GM23338 (cell line): ENCODE results near the gene DNAH10. TPM values are rescaled to one million over a fixed set of nuclear protein-coding genes. Genes with fewer than 3 reads are reported as not detected.

ENCODE experiments used
- ATAC-seq: fragments of 200-7000 bp; cut with Tn5 transposase; 3 replicates; pipeline ENCODE4 v1.9.1; 2020
- DNase-seq: peaks from one replicate; pipeline ENCODE4 v3.0.0-alpha.2; 2015; ENCODE audit warnings: low spot score
- H2AFZ ChIP-seq: fragments of 200-600 bp; sonication (generic); 2 replicates; pipeline ENCODE4 v1.8.0; 2016; ENCODE audit warnings: antibody characterized with exemption, mild to moderate bottlenecking, moderate library complexity
- H3F3A ChIP-seq: fragments of 200-600 bp; sonication (generic); replicated peaks from 2 replicates; pipeline ENCODE4 v1.8.0; 2017; ENCODE audit warnings: antibody characterized with exemption, mixed run types, low read depth
- H3K27ac ChIP-seq: fragments of 200-600 bp; sonication (generic); 2 replicates; pipeline ENCODE4 v1.6.1; 2016; ENCODE audit warnings: low read depth
- H3K27me3 ChIP-seq: fragments of 200-600 bp; sonication (generic); 2 replicates; pipeline ENCODE4 v1.8.0; 2016; ENCODE audit warnings: mild to moderate bottlenecking, mixed run types, moderate library complexity; ENCODE audit not compliant: insufficient read depth
- H3K36me3 ChIP-seq: fragments of 200-600 bp; sonication (generic); 2 replicates; pipeline ENCODE4 v1.8.0; 2016; ENCODE audit warnings: mild to moderate bottlenecking; ENCODE audit not compliant: insufficient read depth
- H3K4me1 ChIP-seq: fragments of 200-600 bp; sonication (generic); 2 replicates; pipeline ENCODE4 v1.8.0; 2016; ENCODE audit warnings: mild to moderate bottlenecking, moderate library complexity; ENCODE audit not compliant: insufficient read depth
- H3K4me2 ChIP-seq: fragments of 200-600 bp; sonication (generic); 2 replicates; pipeline ENCODE4 v1.7.1; 2017; ENCODE audit warnings: mixed run types
- H3K4me3 ChIP-seq: fragments of 200-600 bp; sonication (generic); 2 replicates; pipeline ENCODE4 v1.6.1; 2016; ENCODE audit warnings: mixed run types
- H3K79me2 ChIP-seq: fragments of 200-600 bp; sonication (generic); replicated peaks from 2 replicates; pipeline ENCODE4 v1.8.0; 2017; ENCODE audit warnings: mild to moderate bottlenecking; ENCODE audit not compliant: insufficient read depth
- H3K9me2 ChIP-seq: fragments of 200-600 bp; sonication (generic); 2 replicates; pipeline ENCODE4 v1.8.0; 2017; ENCODE audit not compliant: insufficient read depth
- H4K20me1 ChIP-seq: fragments of 200-600 bp; sonication (generic); replicated peaks from 2 replicates; pipeline ENCODE4 v1.8.0; 2017; ENCODE audit warnings: mild to moderate bottlenecking; ENCODE audit not compliant: insufficient read depth
- H3K27ac Mint-ChIP-seq: 2 replicates; pipeline ENCODE4 v1.8.0; 2020; ENCODE audit warnings: inconsistent platforms, mild to moderate bottlenecking, moderate library complexity, mixed read lengths
- H3K27me3 Mint-ChIP-seq: 3 replicates; pipeline ENCODE4 v1.8.0; 2022; ENCODE audit warnings: low read depth, mild to moderate bottlenecking, moderate library complexity, mixed read lengths, inconsistent platforms; ENCODE audit not compliant: insufficient read depth, poor library complexity
- H3K36me3 Mint-ChIP-seq: 3 replicates; pipeline ENCODE4 v1.8.0; 2021; ENCODE audit warnings: low read depth, mild to moderate bottlenecking, inconsistent platforms, moderate library complexity, mixed read lengths
- H3K4me1 Mint-ChIP-seq: 3 replicates; pipeline ENCODE4 v1.8.0; 2020; ENCODE audit warnings: mild to moderate bottlenecking, inconsistent platforms, mixed read lengths
- H3K4me3 Mint-ChIP-seq: 3 replicates; pipeline ENCODE4 v1.8.0; 2021; ENCODE audit warnings: moderate library complexity, mild to moderate bottlenecking, inconsistent platforms, mixed read lengths
- H3K9me3 Mint-ChIP-seq: 3 replicates; pipeline ENCODE4 v1.8.0; 2020; ENCODE audit warnings: moderate library complexity, mild to moderate bottlenecking, inconsistent platforms, mixed read lengths
- CREB1 ChIP-seq: fragments of 250-450 bp; sonication (Bioruptor Pico); IDR thresholded peaks from 2 replicates; pipeline ENCODE4 v1.5.0; 2020; ENCODE audit warnings: low read depth, mild to moderate bottlenecking, moderate library complexity
- EZH2 ChIP-seq: fragments of 200-600 bp; sonication (generic); IDR thresholded peaks from one replicate; pipeline ENCODE4 v1.8.0; 2017; ENCODE audit warnings: antibody characterized with exemption, mild to moderate bottlenecking, low read depth; ENCODE audit not compliant: unreplicated experiment
- EZH2phosphoT487 ChIP-seq: fragments of 200-600 bp; sonication (generic); IDR thresholded peaks from one replicate; pipeline ENCODE4 v1.8.1; 2018; ENCODE audit warnings: antibody characterized with exemption; ENCODE audit not compliant: unreplicated experiment
- JUNB ChIP-seq: IDR thresholded peaks from one replicate; pipeline ENCODE4 v1.6.1; 2016; ENCODE audit warnings: antibody characterized with exemption; ENCODE audit not compliant: unreplicated experiment
- NANOG ChIP-seq: IDR thresholded peaks from 2 replicates; pipeline ENCODE4 v1.6.1; 2016; ENCODE audit warnings: antibody characterized with exemption, borderline replicate concordance
- POLR2AphosphoS5 ChIP-seq: IDR thresholded peaks from 2 replicates; pipeline ENCODE4 v1.6.1; 2016; ENCODE audit warnings: antibody characterized with exemption, low read depth
- STAT1 ChIP-seq: IDR thresholded peaks from one replicate; pipeline ENCODE4 v1.6.1; 2016; ENCODE audit warnings: antibody characterized with exemption; ENCODE audit not compliant: unreplicated experiment
- ZNF114 ChIP-seq: fragments of 250-450 bp; sonication (Bioruptor Pico); IDR thresholded peaks from 2 replicates; pipeline ENCODE4 v1.5.0; 2020; ENCODE audit warnings: mild to moderate bottlenecking, moderate library complexity
- ZNF331 ChIP-seq: fragments of 250-450 bp; sonication (Bioruptor Pico); IDR thresholded peaks from 2 replicates; pipeline ENCODE4 v1.5.0; 2020; ENCODE audit warnings: low read depth, mild to moderate bottlenecking, moderate library complexity
- polyA plus RNA-seq: library from polyadenylated mRNA; unstranded; fragments of >200 nt; fragmentation: Nextera tagmentation; extraction: Ambion mirVana; gene quantifications from 2 replicates; pipeline ENCODE4 v1.2.1, GENCODE V29; 2016
- total RNA-seq: library from RNA; depleted of rRNA; stranded (reverse); fragments of >200 nt; shearing (Covaris generic); gene quantifications from 2 replicates; pipeline ENCODE4 v1.2.3, GENCODE V29; 2014
- TF ChIP-seq, protein P1 (sequence below), 2 experiments: fragments of 200-600 bp in 1 of 2; sonication (generic) in 1 of 2; conservative IDR thresholded peaks; 2 replicates each; pipeline versions ENCODE4 v1.5.1 to v1.6.1; 2016 to 2017; ENCODE audit warnings: antibody characterized with exemption in 2 of 2, low read depth in 2 of 2, mild to moderate bottlenecking in 2 of 2, moderate library complexity in 1 of 2
- TF ChIP-seq, protein P2 (sequence below): fragments of 250-450 bp; sonication (Bioruptor Pico); IDR thresholded peaks from 2 replicates; pipeline ENCODE4 v1.5.0; 2020; ENCODE audit warnings: mild to moderate bottlenecking, moderate library complexity
- TF ChIP-seq, protein P3 (sequence below): IDR thresholded peaks from 2 replicates; pipeline ENCODE4 v1.6.1; 2016; ENCODE audit warnings: antibody characterized with exemption
- TF ChIP-seq, protein P4 (sequence below): IDR thresholded peaks from one replicate; pipeline ENCODE4 v1.6.1; 2018; ENCODE audit warnings: antibody characterized with exemption; ENCODE audit not compliant: unreplicated experiment

The DNAH10 gene
- total and polyA plus RNA-seq, 2 experiments from 2014 or later = 0.03 TPM

DNA sequence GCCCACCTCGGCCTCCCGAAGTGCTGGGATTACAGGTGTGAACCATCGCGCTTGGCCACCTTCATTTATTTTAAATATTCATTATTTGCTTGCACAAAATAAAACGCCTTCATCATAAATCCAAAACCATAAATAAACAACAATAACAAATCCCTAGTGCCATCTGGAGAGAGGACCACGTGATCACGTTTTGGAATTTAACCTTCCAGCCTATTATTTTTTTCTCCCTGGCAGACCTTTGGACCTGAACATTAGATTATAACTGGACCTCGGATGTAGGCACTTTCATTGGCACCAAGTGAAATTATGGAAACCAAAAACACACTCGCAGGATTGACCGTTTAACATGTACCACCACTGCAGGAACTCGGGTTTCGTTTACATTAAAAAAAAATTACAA lies 2.0 kb downstream of the DNAH10 start:
- 0 out of 2 replicates have a peak, but pooled peaks cover 4% of the 10 kb centered on the region for H3K4me1 ChIP-seq
- H3K36me3 ChIP-seq = 0 out of 2 replicates have a peak, but pooled peaks cover 8% of the 10 kb centered on the region
- H3F3A ChIP-seq = peaks cover 5% of the 10 kb centered on the region; the same call in 1 of the 2 replicates
- no peak for TF ChIP-seq EZH2phosphoT487
- TF ChIP-seq NANOG = no peak
- TF ChIP-seq, protein P1, sequence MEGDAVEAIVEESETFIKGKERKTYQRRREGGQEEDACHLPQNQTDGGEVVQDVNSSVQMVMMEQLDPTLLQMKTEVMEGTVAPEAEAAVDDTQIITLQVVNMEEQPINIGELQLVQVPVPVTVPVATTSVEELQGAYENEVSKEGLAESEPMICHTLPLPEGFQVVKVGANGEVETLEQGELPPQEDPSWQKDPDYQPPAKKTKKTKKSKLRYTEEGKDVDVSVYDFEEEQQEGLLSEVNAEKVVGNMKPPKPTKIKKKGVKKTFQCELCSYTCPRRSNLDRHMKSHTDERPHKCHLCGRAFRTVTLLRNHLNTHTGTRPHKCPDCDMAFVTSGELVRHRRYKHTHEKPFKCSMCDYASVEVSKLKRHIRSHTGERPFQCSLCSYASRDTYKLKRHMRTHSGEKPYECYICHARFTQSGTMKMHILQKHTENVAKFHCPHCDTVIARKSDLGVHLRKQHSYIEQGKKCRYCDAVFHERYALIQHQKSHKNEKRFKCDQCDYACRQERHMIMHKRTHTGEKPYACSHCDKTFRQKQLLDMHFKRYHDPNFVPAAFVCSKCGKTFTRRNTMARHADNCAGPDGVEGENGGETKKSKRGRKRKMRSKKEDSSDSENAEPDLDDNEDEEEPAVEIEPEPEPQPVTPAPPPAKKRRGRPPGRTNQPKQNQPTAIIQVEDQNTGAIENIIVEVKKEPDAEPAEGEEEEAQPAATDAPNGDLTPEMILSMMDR (conservative IDR thresholded peaks at IDR 0.05; ENCODE audit: low read depth in 2 of 2) = no peak
- TF ChIP-seq STAT1 = no peak
- no peak for TF ChIP-seq POLR2AphosphoS5
- TF ChIP-seq, protein P2, sequence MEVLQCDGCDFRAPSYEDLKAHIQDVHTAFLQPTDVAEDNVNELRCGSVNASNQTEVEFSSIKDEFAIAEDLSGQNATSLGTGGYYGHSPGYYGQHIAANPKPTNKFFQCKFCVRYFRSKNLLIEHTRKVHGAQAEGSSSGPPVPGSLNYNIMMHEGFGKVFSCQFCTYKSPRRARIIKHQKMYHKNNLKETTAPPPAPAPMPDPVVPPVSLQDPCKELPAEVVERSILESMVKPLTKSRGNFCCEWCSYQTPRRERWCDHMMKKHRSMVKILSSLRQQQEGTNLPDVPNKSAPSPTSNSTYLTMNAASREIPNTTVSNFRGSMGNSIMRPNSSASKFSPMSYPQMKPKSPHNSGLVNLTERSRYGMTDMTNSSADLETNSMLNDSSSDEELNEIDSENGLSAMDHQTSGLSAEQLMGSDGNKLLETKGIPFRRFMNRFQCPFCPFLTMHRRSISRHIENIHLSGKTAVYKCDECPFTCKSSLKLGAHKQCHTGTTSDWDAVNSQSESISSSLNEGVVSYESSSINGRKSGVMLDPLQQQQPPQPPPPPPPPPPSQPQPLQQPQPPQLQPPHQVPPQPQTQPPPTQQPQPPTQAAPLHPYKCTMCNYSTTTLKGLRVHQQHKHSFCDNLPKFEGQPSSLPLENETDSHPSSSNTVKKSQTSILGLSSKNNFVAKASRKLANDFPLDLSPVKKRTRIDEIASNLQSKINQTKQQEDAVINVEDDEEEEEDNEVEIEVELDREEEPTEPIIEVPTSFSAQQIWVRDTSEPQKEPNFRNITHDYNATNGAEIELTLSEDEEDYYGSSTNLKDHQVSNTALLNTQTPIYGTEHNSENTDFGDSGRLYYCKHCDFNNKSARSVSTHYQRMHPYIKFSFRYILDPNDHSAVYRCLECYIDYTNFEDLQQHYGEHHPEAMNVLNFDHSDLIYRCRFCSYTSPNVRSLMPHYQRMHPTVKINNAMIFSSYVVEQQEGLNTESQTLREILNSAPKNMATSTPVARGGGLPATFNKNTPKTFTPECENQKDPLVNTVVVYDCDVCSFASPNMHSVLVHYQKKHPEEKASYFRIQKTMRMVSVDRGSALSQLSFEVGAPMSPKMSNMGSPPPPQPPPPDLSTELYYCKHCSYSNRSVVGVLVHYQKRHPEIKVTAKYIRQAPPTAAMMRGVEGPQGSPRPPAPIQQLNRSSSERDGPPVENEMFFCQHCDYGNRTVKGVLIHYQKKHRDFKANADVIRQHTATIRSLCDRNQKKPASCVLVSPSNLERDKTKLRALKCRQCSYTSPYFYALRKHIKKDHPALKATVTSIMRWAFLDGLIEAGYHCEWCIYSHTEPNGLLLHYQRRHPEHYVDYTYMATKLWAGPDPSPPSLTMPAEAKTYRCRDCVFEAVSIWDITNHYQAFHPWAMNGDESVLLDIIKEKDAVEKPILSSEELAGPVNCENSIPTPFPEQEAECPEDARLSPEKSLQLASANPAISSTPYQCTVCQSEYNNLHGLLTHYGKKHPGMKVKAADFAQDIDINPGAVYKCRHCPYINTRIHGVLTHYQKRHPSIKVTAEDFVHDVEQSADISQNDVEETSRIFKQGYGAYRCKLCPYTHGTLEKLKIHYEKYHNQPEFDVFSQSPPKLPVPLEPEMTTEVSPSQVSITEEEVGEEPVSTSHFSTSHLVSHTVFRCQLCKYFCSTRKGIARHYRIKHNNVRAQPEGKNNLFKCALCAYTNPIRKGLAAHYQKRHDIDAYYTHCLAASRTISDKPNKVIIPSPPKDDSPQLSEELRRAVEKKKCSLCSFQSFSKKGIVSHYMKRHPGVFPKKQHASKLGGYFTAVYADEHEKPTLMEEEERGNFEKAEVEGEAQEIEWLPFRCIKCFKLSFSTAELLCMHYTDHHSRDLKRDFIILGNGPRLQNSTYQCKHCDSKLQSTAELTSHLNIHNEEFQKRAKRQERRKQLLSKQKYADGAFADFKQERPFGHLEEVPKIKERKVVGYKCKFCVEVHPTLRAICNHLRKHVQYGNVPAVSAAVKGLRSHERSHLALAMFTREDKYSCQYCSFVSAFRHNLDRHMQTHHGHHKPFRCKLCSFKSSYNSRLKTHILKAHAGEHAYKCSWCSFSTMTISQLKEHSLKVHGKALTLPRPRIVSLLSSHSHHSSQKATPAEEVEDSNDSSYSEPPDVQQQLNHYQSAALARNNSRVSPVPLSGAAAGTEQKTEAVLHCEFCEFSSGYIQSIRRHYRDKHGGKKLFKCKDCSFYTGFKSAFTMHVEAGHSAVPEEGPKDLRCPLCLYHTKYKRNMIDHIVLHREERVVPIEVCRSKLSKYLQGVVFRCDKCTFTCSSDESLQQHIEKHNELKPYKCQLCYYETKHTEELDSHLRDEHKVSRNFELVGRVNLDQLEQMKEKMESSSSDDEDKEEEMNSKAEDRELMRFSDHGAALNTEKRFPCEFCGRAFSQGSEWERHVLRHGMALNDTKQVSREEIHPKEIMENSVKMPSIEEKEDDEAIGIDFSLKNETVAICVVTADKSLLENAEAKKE (CRISPR knock-in tag) = no peak
- no peak for TF ChIP-seq ZNF331 (CRISPR knock-in tag)
- TF ChIP-seq, protein P3, sequence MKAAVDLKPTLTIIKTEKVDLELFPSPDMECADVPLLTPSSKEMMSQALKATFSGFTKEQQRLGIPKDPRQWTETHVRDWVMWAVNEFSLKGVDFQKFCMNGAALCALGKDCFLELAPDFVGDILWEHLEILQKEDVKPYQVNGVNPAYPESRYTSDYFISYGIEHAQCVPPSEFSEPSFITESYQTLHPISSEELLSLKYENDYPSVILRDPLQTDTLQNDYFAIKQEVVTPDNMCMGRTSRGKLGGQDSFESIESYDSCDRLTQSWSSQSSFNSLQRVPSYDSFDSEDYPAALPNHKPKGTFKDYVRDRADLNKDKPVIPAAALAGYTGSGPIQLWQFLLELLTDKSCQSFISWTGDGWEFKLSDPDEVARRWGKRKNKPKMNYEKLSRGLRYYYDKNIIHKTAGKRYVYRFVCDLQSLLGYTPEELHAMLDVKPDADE = no peak
- TF ChIP-seq, protein P4, sequence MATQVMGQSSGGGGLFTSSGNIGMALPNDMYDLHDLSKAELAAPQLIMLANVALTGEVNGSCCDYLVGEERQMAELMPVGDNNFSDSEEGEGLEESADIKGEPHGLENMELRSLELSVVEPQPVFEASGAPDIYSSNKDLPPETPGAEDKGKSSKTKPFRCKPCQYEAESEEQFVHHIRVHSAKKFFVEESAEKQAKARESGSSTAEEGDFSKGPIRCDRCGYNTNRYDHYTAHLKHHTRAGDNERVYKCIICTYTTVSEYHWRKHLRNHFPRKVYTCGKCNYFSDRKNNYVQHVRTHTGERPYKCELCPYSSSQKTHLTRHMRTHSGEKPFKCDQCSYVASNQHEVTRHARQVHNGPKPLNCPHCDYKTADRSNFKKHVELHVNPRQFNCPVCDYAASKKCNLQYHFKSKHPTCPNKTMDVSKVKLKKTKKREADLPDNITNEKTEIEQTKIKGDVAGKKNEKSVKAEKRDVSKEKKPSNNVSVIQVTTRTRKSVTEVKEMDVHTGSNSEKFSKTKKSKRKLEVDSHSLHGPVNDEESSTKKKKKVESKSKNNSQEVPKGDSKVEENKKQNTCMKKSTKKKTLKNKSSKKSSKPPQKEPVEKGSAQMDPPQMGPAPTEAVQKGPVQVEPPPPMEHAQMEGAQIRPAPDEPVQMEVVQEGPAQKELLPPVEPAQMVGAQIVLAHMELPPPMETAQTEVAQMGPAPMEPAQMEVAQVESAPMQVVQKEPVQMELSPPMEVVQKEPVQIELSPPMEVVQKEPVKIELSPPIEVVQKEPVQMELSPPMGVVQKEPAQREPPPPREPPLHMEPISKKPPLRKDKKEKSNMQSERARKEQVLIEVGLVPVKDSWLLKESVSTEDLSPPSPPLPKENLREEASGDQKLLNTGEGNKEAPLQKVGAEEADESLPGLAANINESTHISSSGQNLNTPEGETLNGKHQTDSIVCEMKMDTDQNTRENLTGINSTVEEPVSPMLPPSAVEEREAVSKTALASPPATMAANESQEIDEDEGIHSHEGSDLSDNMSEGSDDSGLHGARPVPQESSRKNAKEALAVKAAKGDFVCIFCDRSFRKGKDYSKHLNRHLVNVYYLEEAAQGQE = no peak
- no peak for TF ChIP-seq ZNF114 (CRISPR knock-in tag)
- TF ChIP-seq EZH2 = no peak
- no peak for TF ChIP-seq CREB1
- TF ChIP-seq JUNB = no peak
- no peaks in the 10 kb centered on the region for H3K9me2 ChIP-seq
- peaks cover 3% of the 10 kb centered on the region; the same call in 1 of the 2 replicates for H4K20me1 ChIP-seq
- H3K36me3 Mint-ChIP-seq = peaks cover 6% of the 10 kb centered on the region; the same call in 1 of the 3 replicates
- H3K27ac ChIP-seq = no peak overlapping the region
- no peak overlapping the region for H2AFZ ChIP-seq
- no peak overlapping the region for H3K4me3 ChIP-seq
- H3K9me3 Mint-ChIP-seq = no peaks in the 10 kb centered on the region
- no peaks in the 10 kb centered on the region for H3K79me2 ChIP-seq
- H3K4me3 Mint-ChIP-seq = no peak overlapping the region
- H3K4me2 ChIP-seq = no peak overlapping the region
- H3K27ac Mint-ChIP-seq = no peak overlapping the region
- ATAC-seq = no peak
- H3K27me3 Mint-ChIP-seq = peaks cover 10% of the 10 kb centered on the region
- H3K4me1 Mint-ChIP-seq = peaks cover 6% of the 10 kb centered on the region; the same call in 2 of the 3 replicates
- peaks cover 3% of the 10 kb centered on the region; the same call in 1 of the 2 replicates for H3K27me3 ChIP-seq
- DNase-seq = no peak
